NCI-H128 (cell line): ENCODE results near the gene ORC2.
"Not testable (repeated sequence)": the region's sequence is repeated elsewhere in the genome, so short reads cannot be mapped to it uniquely, and the experiment has no call there.

ENCODE experiments used
- DNase-seq: peaks from one replicate; lab custom pipeline; 2025; ENCODE audit not compliant: unreplicated experiment; lab: John Stamatoyannopoulos, UW

The ORC2 gene

DNA sequence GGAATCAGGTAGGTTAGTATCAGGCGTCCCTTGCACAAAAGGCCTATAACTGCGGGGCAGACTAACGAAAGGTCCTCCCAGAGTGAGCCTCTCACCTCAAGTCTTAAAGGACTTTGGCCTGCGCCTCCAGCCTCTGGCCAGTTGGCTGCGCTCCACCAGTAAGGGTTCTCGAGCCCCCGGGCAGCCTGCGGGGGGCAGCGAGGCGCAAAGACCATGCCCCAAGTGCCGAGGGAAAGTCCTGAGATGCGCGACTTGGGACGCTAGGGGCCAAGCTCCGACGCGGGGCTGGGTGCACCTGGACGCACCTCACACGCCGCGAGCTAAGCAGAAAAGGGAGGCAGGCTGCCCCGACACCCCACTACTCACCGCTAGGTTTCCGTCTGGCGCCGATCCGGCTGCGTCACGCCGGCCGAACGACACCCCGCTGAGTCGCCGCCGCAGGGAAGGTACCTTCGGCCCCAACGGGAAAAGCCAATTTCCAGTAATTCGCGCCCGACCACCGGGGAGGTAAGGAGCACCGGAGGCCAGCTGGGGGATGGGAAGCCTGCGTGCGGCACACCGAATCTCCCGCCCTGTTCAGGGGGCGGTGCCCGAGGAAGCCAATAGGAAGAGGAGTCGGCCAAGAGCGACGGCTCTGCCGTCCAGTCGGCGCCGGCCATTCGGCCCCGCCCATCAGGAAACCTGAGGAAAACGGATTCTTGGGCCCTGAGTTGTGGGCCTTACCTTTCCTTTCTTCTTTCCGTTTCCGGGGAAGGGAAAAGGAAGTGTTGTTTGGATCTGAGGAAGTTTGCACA is at the start of gene ORC2:
TSS of gene ORC2 (minus strand) at position 537 of the 794 bp plus-strand sequence. CDS start 5,537 bp downstream, outside the sequence.
- peak; percentile 86 for DNase-seq

DNA sequence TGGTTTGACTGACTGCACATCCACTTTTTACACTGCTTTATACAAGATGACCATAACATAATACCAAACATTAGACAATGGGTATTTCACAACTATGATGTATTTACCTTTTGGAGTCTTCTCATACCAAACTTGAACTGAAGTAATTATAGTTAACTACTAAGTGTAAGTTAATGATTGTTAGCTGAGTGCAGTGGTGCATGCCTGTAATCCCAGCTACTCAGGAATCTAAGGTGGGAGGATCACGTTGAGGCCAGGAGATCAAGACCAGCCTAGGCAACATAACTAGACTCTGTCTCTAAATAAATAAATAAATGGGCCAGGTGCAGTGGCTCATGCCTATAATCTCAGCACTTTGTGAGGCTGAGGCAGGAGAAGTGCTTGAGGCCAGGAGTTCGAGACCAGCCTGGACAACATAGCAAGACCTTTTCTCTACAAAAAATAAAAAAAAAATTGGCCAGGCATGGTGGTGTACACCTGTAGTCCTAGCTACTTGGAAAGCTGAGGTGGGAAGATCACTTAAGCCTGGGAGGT is 44.9 kb upstream of the ORC2 start:
- no peak for DNase-seq

DNA sequence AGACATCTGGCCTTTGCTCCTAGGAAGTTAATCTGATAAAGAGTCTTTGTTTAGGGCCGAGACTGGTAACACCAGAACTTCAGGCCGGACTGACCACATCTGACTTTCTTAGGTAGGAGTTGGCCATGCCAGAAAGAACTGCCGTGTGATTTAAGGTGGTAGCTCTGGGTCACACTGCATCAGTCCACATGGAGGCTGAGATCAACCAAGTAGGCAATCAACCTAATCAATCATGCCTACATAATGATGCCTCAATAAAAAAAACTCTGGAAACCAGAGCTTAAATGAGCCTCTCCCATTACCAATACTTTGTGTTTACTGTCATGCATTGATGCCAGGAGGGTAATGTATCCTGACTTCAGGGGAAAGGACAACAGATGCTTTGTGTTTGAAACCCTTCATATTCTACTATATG is 44.1 kb upstream of the ORC2 start:
- DNase-seq: no peak

DNA sequence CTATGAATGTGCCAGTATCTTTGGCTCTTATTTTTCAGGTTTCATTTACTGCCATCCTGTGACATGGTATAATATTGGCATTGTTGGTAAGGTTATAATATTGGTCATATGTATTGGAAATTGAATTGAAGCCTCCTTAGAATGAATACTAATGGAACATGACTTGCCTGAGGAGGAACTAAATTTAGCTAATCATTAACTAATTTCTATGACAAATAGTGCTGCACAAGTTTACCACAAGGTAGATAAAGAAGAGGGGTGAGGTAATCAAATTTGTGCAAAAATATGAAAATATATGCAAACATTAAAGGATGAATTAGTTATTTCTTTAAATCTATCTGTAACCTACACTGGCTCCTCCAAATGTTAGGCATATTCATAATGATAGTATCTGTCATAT is 43.2 kb upstream of the ORC2 start:
- no peak for DNase-seq

DNA sequence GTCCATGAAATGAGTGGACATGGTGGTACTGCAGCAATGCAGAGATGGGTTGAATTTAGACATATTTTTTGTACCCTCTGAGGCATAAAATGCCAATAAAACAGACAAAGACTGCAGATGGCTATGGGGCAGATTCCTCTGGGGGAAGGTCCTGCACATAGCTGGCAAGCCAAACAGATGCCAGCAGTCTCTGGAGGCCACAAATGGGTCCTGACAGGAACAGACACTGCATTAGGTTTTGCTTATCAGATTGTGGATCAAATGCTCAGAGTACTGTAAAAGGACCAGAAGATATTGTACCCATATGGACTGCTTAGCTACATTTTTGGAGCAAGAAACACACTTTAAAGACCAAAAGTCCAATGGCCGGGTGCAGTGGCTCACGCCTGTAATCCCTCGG is 40.9 kb upstream of the ORC2 start:
- DNase-seq: no peak

DNA sequence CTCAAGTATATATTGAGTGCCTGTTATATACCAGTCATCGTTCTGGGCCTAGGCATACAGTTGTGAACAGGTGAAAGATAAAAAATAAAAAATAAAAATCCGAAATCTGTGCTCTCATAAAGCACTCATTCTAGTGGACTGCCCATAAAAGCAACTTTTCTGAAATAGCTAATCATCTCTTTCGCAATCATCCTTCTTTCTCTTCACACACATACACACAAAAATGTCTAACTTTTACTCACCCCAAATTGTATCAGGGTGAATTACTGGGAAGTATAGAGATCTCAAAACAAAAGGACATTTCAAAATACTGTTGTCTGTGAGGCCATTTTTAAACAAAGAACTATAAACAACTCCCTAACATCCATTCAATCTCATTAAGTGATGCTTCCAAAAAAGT is 29.6 kb upstream of the ORC2 start:
- DNase-seq: no peak

DNA sequence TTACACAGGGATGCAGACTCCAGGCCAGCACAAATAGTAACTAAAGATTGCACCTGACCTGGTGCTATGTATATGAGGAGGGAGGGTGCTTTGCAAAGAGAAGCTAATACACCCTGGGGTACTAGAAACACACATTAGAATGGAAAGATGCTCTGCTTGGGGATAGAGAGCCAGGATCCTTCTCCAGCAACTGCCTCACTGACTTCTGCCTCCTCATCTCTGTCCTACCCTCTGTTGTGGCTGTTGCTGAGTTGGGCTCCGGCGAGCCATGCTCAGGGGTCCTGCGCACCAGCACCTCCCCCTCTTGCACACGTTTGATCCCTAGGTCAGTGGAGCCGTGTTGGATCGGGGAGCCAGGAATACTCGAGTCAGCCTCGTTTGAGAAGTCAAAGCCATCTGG is 23.7 kb upstream of the ORC2 start:
- DNase-seq: no peak

DNA sequence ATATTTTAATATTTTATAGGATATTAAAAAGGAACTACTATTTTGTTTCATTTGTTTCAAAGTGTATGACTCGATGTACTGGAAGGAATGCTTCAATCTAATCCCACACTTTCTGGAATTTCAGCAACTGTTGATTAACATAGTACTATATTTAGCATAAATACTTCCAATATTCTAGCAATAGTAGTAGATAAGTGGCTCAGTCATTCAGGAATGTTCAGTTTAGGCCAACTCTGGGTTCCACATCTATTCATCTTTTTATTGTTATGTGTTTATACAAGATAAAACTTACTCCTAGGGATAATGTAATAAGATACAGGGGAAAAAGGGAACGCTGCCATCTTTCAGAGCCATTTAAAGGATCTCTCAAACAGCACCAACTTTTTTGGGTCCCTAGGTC is 22.3 kb upstream of the ORC2 start:
- DNase-seq: no peak

DNA sequence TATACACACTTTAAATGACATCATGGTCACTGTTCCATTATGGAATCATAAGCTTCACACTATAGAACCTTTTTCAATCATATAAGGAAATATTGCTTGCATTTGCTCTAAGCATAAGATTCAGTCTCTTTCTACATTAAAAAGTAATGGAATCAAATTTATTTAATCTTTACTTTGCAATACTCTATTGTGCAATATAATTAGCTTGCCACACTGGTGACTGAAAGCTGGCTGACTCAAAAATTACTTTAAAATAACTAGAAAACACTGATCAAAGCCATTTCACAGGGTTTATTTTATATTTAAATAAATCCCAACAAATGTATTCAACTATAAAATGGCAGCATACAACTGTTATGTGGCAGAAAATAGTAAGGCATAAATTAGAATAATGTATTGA is 13.2 kb upstream of the ORC2 start:
- DNase-seq: no peak

DNA sequence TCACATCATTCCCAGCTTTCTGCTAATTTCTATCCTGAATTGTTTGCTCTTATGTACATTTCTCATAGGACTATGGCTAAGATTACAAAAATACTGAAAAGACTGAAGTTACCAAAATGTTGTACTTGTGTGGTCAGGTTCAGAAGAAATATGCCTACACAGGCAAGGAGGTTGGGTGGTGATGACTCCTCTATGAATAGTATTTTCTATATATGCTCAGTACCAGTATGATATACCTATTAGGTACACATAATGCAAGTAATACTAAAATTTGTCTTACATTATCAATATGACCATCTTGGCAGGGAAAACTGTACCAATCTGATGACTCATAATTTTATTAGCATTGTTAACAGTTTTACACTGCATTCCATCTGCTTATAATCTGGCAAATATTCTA is 12.2 kb upstream of the ORC2 start:
- no peak for DNase-seq

DNA sequence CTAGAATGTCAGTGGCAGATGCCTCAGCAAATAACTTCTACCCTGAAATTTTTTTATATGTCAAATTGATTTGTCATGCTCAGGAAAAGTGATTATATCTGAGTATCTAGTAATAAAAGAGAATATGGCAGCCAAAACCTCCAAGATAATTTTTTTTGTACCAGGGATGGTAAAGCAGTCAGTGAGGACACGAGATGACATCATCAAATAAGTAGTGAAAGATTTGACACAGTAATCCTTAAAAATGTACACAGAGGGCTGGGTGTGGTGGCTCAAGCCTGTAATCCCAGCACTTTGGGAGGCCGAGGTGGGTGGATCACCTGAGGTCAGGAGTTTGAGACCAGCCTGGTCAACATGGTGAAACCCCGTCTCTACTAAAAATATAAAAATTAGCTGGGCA is 6.6 kb upstream of the ORC2 start:
- DNase-seq: not testable (repeated sequence)

DNA sequence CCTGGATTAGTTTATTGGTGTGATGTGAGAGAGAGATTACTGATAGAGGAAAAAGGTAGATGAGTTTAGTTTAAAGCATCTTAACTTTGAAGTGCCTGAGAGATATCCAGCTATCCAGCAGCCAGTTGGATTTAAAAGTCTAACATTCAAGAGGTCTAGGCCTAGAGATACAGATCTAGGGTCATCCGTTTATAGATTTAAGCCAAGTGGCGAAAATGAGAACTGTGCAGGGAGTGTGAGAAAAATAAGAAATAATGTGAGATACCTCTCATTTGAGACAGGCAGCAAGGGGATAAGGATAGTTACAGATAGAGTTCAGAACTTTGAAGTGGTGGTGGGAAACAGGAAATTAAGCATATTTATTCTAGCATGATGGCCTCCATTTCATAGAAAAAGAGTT is 5.3 kb upstream of the ORC2 start:
- DNase-seq: no peak

DNA sequence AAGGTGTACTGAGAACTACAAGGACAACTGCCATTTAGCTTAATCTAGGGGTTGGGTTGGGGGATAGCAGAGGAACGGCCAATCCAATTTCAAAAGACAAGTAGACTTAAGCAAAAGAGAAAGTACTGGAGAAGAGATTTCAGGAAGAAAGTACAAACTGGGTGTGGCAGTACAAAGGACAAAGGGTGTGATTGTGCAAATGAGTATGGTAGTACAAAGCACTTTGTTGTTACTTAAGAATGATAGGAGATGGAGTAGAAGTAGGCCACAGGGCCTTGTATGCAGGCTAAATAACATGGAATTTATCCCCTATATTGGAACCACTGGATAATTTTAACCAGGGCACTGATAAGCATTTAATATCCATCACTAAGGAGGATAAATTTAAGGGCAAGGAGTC is 4.7 kb upstream of the ORC2 start:
- no peak for DNase-seq

DNA sequence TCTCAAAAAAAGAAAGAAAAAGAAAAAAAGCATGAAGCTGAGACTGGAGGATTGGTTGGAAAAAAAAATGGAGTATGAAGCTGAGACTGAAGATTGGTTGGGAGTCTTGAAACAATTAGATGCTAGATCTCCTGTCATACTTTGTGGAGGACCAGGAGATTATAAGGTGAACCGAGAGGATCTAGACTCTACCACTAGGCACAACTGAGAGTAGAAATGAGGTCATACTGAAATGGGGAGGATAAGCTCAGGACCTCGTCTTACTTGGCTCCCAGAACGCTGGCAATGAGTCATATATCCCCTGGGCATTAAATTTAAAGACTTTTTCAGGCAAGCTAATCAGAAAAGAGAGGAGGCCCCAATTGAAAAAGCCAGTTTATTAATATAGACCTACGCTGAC is 3.3 kb upstream of the ORC2 start:
- DNase-seq: no peak

DNA sequence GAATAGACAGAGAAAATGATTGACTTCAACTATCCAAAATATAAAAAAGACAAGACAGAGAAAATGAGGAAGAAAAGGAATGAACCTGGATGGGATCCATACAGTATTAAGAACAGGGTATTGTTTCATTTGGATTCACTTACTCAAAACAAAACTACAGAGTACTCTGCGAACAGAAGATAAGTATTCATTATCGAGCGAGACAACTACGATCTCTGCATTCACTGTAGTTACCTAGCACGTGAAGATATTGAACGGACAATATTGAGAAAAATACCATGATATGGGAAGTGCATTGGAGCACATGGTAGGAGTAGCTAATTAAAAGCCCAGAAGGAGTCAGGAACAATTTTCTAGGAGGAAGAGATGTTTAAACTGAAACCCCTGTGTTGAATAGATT is 1.0 kb upstream of the ORC2 start:
- no peak for DNase-seq

DNA sequence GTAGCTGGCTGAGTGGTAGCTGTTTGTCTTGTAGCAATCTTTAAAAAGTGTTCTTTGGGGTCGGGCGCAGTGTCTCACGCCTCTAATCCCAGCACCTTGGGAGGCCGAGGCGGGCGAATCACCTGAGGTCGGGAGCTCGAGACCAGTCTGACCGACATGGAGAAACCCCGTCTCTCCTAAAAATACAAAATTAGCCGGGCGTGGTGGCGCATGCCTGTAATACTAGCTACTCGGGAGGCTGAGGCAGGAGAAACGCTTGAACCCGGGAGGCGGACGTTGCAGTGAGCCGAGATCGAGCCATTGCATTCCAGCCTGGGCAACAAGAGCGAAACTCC is 425 bp upstream of the ORC2 start:
- not testable (repeated sequence) for DNase-seq

DNA sequence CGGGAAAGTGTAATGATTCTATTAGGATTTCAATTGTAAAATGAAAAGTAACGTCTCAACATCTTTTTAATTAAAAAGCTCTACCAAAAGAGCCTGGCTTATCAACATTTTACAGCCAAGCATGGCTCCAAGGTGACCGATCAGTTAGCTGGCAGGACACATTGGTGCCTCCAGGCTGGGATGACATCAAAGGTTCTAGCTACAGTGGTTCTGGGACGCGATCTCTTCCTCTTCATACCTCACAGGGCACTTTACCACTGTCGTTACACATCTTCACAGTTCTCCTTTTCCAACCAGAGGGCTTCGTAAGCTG is 693 bp downstream of the ORC2 start:
- DNase-seq: no peak

DNA sequence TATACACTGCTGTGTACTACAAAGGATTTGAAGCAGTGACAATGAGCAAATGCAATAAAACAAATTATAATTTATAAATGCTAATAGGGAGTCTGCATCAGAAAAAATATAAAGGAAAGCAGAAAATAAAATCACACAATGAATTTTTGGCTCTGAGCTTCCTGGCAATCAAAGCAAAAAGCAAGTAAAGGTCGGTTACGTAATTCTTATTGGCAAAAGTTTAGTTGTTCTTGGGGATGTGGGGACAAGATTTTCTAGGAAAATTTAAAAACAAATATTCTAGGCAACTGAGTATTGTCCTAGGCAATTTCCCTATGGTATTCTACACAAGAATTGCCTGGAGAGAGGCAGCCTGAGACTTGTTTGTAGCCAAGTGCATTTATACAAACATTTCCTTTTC is 1.8 kb downstream of the ORC2 start:
- DNase-seq: no peak

DNA sequence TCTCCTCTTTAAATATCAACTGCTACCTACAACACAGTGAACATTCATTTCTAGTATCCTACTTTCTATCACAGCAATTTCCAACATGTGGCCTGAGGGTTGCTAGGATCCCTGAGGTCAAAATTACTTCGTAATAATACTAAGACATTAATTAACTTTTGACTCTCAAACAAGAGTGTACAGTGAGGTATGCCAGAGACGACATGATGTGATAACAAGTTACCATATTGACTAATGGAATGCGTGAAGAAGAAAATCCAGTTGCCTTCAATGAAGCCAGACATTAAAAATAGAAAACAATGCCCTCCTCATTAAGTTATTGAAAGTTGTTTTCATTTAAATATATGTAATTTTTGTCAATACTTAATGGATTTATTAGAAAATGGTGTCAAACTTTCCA is 13.1 kb downstream of the ORC2 start:
- no peak for DNase-seq

DNA sequence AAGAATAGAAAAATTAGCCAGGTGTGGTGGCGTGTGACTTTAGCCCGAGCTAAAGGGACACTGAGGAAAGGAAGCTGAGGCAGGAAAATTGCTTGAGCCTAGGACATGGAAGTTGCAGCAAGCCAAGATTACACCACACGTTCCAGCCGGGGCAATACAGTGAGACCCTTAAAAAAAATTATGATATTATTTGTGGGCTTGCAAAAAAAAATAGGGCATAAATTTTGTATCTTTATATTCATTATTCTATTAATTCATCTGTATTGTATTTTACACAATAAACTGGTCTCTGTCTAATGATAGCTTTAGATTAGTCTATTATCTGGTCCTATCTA is 18.1 kb downstream of the ORC2 start:
- DNase-seq: no peak

DNA sequence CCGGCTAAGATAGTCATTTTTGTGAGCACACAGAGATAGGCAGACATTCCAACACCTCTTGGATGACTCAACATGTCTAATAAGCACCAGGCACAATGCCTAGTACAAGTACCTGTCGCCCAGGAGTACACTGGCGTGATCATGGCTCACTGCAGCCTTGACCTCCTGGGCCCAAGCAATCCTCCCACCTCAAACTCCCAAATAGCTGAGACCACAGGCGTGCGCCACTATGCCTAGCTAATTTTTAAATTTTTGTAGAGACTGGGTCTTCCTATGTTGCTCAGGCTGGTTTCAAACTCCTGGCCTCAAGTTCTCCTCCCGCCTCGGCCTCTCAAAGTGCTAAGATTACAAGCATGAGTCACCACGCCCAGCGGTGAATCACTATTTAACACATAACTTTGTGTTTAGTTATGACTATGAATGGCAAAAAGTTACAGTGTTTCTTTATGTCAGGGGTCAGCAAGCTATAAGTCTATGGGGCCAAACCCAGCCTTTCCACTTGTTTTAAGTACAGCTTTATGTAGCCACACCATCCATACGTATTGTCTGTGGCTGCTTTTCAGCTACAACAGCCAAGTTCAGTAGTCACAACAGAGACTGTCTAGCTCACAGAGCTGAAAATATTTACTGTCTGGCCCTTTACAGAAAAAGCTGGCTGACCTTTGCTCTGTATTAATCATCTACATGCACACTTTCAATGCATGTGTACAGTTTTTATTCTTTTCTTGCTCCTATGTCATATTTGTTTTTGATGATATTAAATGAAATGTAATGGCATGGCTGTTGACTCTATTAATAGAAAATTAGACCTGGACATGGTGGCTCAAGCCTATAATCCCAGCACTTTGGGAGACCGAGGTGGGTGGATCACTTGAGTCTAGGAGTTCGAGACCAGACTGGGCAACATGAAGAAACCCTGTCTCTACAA is 18.7 kb downstream of the ORC2 start:
- no peak for DNase-seq

DNA sequence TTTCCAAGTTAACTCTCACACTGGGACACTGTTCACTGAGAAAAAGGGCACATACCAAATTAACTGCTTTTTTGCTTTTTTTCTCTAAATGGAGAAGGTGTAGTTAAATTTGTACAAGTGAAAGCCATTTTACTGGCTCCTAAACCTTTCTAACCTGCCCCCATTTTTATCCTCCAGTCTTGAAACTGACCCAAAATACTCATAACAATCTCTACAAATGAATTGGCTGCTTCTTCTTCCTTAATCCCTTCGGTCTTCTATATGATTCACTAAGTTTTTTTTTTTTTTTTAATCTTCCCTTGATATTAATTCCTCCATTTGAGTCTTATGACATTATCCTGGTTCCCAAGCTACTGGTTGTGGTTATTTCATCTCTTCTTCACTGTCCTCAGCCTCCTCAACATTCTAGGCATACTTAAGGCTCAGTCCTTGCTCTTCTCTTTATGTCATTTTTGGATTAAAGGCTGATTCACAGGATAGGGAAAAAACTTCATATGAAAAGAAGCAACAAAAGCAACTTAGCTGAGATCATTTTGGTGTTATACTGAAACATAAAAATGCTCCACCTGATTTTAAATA is 19.8 kb downstream of the ORC2 start:
- no peak for DNase-seq
